ENCODE data around the gene CIROP. TPM values are rescaled to one million over a fixed set of nuclear protein-coding genes. Genes with fewer than 3 reads are reported as not detected.

Gene CIROP
- total RNA-seq, 2 donors from 2014 or later: 0.64 to 1.4 TPM

- H3K9me3 ChIP-seq (ENCODE audit: control insufficient read depth, low read length): no peaks in the 10 kb centered on the region
- Mint-ChIP-seq H3K27me3 (ENCODE audit: insufficient read depth) (no peaks in the 10 kb centered on the region), H3K9me3 (no peaks in the 10 kb centered on the region), H3K4me1 (peaks cover 14% of the 10 kb centered on the region), H3K36me3 (ENCODE audit: low read depth) (peaks cover 26% of the 10 kb centered on the region), H3K27ac (peak overlapping the region; percentile 52), H3K4me3 (peak overlapping the region; percentile 73)
- no peak overlapping the region for H3K9ac ChIP-seq (ENCODE audit: extremely low read depth, low read length, poor library complexity, severe bottlenecking)
- no peak for DNase-seq
- 93 to 100% methylated on average over 3 to 6 of the region's 6 CpGs for WGBS, 2 experiments (ENCODE audit: insufficient coverage in 1 of 2, insufficient read length in 1 of 2)
- peaks cover 36% of the 10 kb centered on the region for H3K36me3 ChIP-seq (ENCODE audit: control insufficient read depth, insufficient read depth, low read length)
- H3K27ac ChIP-seq (ENCODE audit: low read depth, low read length): no peak overlapping the region
- H3K27me3 ChIP-seq (ENCODE audit: control insufficient read depth, insufficient read depth, low read length, poor library complexity, severe bottlenecking): no peaks in the 10 kb centered on the region
- H3K4me3 ChIP-seq (ENCODE audit: low read length): no peak overlapping the region
- no peak for TF ChIP-seq CTCF (conservative IDR thresholded peaks at IDR 0.05)
- no peaks in the 10 kb centered on the region for H3K4me1 ChIP-seq (ENCODE audit: control insufficient read depth, insufficient read depth, low read length)
Observed at GRCh38 chr14:23055621-23056144, 49.1 kb downstream of the CIROP start.

GRCh38 chr14:23055147-23055550 is 49.6 kb downstream of the CIROP start:
- Histone ChIP-seq H3K9ac (ENCODE audit: extremely low read depth, low read length, poor library complexity, severe bottlenecking) (no peak overlapping the region), H3K4me1 (ENCODE audit: control insufficient read depth, insufficient read depth, low read length) (no peaks in the 10 kb centered on the region), H3K9me3 (ENCODE audit: control insufficient read depth, low read length) (no peaks in the 10 kb centered on the region), H3K27me3 (ENCODE audit: control insufficient read depth, insufficient read depth, low read length, poor library complexity, severe bottlenecking) (no peaks in the 10 kb centered on the region), H3K4me3 (ENCODE audit: low read length) (no peak overlapping the region), H3K36me3 (ENCODE audit: control insufficient read depth, insufficient read depth, low read length) (peaks cover 35% of the 10 kb centered on the region), H3K27ac (ENCODE audit: low read depth, low read length) (no peak overlapping the region)
- TF ChIP-seq CTCF (conservative IDR thresholded peaks at IDR 0.05): no peak
- WGBS, 2 experiments (ENCODE audit: insufficient coverage in 1 of 2, insufficient read length in 1 of 2): 97% methylated on average over 8 to 12 of the region's 12 CpGs
- Mint-ChIP-seq H3K4me1 (peaks cover 14% of the 10 kb centered on the region), H3K27me3 (ENCODE audit: insufficient read depth) (no peaks in the 10 kb centered on the region), H3K4me3 (no peak overlapping the region), H3K36me3 (ENCODE audit: low read depth) (peaks cover 23% of the 10 kb centered on the region), H3K27ac (no peak overlapping the region), H3K9me3 (no peaks in the 10 kb centered on the region)
- peak; percentile 40 for DNase-seq

GRCh38 chr14:23054000-23054811 is 50.6 kb downstream of the CIROP start:
- Mint-ChIP-seq H3K4me1 (peaks cover 14% of the 10 kb centered on the region), H3K27ac (no peak overlapping the region), H3K9me3 (no peaks in the 10 kb centered on the region), H3K27me3 (ENCODE audit: insufficient read depth) (no peaks in the 10 kb centered on the region), H3K36me3 (ENCODE audit: low read depth) (peaks cover 23% of the 10 kb centered on the region), H3K4me3 (no peak overlapping the region)
- 83 to 89% methylated on average over 7 to 17 of the region's 17 CpGs for WGBS, 2 experiments (ENCODE audit: insufficient coverage in 1 of 2, insufficient read length in 1 of 2)
- peaks cover 35% of the 10 kb centered on the region for H3K36me3 ChIP-seq (ENCODE audit: control insufficient read depth, insufficient read depth, low read length)
- H3K9me3 ChIP-seq (ENCODE audit: control insufficient read depth, low read length): no peaks in the 10 kb centered on the region
- peak; percentile 66 for TF ChIP-seq CTCF (conservative IDR thresholded peaks at IDR 0.05)
- no peak overlapping the region for H3K4me3 ChIP-seq (ENCODE audit: low read length)
- no peak overlapping the region for H3K27ac ChIP-seq (ENCODE audit: low read depth, low read length)
- peak; percentile 73 for DNase-seq
- no peaks in the 10 kb centered on the region for H3K4me1 ChIP-seq (ENCODE audit: control insufficient read depth, insufficient read depth, low read length)
- H3K27me3 ChIP-seq (ENCODE audit: control insufficient read depth, insufficient read depth, low read length, poor library complexity, severe bottlenecking): no peaks in the 10 kb centered on the region
- H3K9ac ChIP-seq (ENCODE audit: extremely low read depth, low read length, poor library complexity, severe bottlenecking): no peak overlapping the region

Data from endodermal cell (in vitro differentiated cells).